Activated CD8-positive, alpha-beta memory T cell treated with anti-CD3 and anti-CD28 coated beads for 48 hours (primary cell): ENCODE measurements around the gene SIGLEC12.
"Not testable (repeated sequence)": the region's sequence is repeated elsewhere in the genome, so short reads cannot be mapped to it uniquely, and the experiment has no call there.

Experiments used
- DNase-seq, 3 experiments: peaks; one replicate each; pipeline ENCODE4 v3.0.0-alpha.2; 2020; ENCODE audit warnings: low read depth in 2 of 3, low spot score in 2 of 3

SIGLEC12 gene

DNA sequence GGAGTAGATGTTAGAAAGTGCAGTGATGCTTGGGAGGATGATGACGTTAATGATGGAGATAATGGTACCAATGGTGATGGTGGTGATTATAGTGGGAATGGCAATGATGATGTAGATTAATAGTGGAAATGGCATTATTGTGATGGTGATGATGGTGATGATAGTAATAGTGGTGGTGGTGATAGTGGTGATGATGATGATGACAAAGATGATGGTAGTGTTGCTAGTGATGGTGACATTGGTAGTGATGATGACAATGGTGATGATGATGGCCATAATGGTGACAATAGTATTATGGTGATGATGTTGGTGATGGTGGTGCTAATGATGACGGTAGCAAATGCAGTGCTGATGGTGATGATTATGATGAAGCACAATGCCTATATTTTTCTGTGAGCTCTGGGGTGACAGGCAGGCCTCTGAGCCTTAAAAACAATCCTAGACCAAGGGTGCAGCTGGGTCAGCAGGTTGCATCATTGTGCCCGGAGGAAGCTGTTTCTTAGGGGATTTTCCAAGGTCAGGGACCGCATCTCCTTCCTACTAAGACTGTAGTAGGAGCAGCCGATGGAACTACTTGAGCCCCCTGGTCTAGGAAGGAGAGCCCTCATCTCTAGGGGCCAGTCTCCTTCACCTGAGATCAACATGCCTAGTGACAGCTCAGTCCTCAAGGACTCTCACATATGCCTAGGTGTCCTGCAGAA, 15.5 kb downstream of the SIGLEC12 start:
- DNase-seq, result no peak

DNA sequence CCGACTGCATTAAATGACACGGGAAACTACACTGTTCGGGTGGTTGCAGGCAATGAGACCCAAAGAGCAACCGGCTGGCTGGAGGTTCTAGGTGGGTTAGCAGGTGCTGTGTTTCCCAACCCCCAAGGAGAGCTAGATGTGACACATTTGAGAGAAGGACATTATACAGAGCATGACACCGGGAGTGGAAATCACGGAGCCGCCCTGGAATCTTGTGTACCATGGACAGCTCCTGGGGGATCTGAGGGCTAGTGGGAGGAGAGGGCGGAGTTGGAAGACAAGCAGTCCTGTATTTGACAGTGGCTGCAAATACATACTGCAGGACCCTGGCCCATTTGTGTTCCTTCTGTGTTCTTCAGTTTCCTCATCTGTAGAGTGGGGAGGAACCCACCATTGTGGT, 21.0 kb downstream of the SIGLEC12 start:
- DNase-seq, result no peak

DNA sequence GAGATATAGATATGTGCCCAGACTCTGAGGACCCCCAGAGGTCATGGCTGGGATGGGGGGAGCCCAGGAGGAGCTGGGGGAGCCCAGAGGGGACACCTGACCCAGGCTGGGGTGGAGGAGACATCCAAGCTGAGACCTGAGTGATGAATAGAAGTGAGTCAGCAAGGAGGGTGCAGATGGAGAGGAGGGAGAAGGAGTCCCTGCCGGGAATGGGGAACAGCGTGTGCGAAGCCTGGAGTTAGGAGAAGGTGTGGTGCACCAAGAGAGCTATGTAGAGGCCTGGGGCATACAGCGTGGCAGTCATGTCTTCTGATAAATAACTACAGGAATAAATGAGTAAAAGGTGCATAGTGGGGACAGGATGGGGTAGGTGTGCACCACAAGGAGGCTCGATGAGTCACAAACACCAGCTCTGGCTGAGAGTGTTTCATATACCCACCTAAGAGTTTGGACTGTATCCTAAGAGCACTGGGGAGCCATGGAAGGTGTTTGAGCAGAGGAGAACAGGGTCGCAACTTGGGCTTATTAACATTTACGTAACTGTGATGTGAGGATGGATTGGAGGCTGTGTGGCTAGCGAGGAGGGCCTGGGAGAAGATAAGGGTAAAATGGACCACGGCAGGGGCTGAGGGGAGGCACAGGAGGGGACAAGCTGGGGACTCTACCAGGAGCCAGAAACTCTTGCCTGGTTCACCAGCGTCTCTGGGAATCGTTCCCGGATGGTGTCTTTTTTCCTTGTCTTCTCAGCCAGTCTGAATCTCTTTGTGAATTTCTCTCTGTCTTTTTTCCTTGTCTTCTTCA, 21.9 kb downstream of the SIGLEC12 start:
- no peak for DNase-seq

DNA sequence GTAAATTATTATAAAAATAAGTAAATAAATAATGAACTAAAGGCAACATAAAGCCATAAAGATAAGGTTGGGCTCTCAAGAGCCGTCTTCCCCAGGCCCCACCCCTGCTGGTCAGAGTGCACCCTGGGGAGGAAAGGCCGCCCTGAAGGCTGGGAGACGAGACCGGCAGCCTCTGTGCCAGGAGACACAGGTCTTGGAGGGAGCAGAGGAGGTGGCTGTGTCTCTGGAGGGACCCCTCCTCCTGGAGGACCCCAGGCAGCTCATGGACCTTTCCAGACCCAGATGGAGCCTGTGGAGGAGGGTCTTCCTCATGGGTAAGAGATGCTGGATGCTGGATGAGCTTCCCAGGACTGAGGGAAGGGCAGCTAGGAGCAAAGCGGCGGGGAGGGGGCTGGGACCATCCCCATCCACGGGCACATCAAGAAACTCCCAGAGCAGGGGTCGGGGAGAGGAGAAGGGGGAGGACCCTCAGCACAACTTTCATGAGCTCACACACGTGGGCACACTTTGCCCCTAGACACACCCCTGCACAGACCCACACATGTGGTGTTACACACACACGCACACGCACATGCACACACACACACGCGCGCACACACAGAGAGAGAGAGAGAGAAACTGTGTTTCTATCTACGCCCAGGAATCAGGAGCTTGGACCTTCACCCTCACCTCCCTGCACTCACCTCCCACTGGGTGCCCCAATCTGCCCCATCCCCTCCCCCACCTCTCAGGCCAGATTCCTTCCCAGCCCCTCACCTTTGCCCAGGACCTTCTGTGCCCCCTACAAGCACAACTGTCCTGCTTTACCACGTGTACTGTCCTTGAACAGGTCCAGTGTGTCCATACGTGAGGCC, 23.0 kb downstream of the SIGLEC12 start, which contains the start of gene CEACAM18:
Gene CEACAM18, plus strand, starts transcription at position 159 of the 854 bp plus-strand sequence.
- DNase-seq, result no peak

DNA sequence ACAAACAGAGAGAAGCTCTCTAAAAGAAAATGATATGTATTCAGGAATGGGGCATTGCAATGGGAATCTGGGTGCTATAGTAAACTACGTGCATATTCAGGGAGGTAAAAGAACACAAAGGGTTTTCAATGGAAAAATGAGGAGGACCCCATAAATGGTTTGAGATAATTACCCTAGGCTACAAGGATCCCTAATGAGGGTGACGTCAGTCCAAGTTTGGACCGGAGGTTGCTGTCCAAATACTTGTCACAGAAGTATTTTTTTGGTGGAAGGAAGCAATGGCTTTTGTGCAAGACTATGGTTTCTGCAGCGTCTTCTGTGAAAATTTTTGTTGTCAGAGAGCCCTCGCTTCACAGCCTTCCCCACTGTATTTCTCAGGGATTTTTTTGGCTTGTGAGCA, 24.3 kb downstream of the SIGLEC12 start:
- no peak for DNase-seq

DNA sequence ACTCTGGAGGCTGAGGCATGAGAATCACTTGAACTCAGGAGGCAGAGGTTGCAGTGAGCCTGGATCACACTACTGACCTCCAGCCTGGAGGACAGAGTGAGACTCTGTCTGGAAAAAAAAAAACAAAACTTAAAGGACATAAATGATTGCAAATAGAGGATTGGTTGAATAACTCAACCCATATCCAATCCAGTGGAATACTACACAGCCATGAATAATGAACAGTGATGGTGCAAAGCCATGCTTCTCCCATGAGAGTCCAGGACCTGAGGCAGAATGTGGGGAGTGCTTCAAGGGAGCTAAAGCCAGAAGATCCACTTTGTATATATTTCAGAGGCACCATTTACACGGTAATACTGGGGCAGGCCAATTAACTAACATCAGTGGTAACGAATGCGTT, 25.4 kb downstream of the SIGLEC12 start:
- DNase-seq, result no peak

DNA sequence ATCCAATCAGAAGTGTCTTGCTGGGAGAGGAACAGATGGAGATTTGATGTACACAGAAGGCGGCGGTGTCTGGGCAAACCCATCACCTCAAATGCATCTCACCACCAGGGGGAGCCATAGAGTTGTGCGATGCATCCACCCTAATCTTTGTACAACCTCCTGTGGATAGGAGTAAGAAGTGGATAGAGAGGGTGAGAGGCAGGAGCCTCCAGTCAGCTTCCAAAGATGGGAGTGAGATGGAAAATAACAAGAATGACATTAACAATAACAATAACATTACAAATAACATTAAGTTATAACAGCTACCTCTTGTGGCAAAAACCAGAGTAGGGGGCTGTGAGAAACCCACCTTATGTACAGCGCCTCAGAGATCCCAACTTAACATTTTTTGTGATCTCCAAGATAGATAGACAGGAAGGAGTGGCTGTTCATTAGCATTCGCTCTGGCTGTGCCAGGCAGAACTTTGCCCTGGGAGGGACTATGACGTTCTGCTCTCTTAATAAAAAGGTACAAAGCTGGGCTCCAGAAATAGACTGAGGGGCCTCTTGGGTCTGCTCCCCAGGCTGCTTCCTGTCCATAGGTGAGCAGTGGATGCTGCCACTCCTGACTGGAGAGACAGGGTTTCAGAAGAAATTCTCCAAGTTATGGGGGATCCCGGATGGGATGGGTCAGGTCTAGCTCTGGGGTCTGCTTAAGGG, 28.4 kb downstream of the SIGLEC12 start:
- peak; percentile 54 to 98 (median 89) for DNase-seq

DNA sequence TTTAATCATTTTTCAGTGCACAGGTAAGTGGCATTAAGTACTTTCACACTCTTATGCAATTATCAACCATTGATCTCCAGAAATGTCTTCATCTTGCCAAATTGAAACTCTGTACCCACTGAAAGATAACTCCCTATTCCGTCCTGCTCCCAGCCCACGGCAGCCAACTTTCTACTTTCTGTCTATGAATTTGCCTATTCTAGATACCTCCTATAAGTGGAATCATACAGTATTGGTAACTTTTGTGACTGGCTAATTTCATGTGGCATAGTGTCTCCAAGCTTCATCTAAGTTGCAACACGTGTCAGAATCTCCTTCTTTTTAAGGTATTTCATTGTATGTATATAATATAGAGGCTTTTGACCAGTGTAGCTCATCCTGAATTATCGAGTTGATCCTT, 29.0 kb downstream of the SIGLEC12 start:
- DNase-seq, result no peak

DNA sequence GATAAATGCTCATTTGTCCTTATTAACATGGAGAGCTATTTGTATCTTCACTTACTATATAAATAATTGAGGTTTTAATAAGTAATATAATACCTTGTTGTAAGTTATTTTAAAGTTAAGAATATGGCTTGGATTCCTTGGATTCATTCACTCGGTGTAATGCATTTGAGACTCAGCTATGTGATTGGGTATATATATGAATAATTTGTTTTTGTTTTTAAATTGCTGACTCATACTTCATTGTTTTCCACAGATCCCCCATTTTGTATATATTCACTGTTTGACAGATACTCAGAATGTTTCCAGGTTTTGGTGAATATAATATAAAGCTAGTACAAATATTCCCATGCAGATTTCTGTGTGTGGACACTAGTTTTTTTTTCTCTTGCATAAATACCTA, 30.1 kb downstream of the SIGLEC12 start:
- no peak for DNase-seq

DNA sequence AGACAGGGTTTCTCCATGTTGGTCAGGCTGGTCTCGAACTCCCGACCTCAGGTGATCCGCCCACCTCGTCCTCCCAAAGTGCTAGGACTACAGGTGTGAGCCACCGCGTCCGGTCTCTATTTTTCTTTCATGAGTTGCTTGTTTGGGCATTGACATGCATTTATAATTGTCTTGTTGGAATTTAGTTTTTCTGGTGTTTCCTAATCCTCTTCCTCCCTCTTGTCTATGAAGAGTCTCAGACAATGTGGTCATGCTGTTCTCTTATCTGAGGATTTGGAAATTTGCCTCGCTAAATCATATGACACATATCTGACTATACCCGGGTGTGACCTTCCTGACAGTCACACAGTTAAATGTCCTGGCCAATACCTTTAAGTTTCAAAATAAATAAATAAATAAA, 30.6 kb downstream of the SIGLEC12 start:
- no peak for DNase-seq

DNA sequence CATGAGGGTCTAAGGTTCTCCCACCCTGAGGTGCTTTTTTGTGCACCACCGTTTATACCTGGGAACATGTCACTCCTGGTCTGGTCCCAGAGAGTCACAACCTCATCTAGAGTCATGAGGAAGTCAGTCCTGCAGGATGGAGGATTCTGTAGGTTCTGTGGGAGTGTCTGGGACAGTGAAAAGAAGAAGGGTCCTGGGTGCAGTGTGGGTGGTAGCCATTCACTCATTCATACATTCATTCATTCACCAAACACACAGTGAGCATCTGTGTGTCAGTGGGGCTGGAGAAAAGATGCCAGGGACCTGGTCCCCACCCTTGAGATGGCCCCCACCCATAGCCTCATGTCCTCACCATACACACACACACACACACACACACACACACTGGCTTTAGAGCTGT, 32.0 kb downstream of the SIGLEC12 start:
- DNase-seq, result no peak

DNA sequence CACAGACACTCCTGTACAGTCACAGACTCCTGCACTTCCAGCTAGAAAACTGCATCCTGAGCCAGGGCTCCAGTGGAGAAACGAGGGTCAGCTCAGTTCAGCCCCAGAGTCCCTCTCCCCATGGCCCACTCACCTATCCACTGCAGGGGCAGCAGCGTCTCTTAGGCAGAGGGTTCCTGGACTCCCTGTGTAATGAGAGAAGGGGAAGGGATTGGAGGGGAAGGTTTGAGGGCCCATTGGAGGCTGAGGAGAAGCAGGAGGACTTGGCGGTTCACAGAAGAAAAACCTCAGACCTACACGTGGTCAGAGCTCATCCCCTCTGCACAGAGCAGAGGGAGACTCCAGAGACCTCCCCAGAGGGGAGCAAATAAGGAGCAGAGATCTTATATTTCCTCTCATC, 32.4 kb downstream of the SIGLEC12 start:
- no peak for DNase-seq

DNA sequence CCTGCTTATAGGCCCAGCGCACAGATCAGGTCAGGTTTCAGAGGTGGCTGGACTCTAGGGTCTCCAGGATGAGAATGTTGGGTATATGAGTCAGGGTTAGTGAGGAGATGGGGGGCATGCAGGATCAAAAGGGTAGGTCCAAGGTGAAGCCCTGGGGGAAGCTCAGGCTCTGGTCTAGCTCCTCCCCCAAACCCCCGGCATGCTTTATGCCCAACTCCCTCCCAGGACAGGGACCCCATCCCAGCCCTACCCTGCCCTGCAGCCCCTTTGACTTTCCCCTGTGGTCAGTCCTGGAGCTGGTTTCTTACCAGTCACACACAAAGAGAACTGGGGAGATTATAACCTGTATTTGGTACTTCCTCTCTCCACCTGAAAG, 33.1 kb downstream of the SIGLEC12 start:
- no peak for DNase-seq

DNA sequence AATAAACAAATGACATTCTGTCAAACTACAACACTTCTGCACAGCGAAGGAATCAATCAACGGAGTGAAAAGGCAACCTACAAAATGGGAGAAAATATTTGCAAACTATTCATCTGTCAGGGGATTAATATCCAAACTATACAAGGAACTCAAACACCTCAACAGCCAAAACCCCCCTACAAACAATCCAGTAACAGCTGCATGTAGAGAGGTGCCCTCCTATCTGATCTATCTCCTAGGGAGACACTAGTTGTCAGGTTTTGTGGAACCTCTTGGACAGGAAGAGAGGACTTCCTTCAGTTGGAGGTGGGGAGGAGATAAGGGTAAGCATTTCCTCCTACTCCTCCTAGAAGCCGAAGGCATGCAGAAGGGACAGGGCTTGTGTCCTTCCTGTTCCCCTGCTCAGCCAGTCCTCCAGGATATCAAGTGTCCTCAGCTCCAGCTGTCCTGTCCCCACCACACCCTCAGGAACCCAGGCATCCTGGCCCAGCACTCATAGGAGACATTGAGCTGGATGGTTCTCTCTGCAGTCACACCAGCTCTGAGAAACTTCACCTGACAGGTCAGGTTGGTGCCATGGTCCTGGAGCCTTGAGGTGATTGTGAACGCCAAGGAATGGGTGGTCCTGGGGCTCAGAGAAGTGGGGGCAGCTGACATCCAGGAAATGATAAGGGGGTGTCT, 33.6 kb downstream of the SIGLEC12 start:
- no peak for DNase-seq

DNA sequence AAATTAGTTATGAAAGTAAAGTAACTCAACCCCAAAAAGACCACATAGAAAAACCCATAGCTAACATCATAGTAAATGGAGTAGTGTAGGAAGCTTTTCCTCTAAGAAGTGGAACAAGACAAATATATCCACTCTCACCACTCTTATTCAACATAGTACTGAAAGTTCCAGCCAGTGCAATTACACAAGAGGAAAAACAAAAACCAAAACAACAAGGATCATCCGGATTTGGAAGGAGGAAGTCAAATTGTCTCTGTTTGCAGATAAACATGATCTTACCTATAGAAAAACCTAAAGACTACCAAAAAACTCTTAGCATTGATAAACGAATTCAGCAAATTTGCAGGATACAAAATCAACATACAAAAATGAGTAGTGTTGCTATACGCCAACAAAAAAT, 34.9 kb downstream of the SIGLEC12 start:
- DNase-seq, result no peak

DNA sequence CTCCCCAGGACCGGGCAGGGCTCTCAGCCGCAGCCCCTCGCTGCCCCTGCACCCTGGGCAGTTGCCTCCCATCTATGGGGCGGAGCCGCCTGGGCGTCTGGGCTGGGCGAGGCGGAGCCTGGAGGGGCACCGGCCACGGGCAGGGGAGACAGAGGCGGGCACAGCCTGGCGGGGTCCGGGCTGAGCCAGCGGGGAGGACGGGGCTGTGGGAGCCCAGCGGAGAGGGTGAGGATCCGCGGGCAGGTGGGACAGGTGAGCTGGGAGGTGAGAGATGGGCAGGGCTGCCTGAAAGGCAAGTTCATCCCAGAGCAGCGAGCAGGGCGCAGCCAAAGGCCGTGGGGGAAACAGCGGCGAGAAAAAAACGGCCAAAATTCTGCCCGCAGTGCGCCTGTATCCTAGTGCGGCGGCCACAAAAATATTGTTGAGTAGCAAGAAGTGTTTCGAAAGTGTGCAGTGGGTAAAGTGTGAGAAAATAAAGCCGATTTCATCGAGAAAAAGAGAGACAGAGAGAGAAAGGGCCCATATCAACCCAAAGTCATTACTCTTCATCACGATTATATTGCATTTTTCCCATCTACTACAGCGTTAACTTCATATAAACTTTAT, 37.5 kb downstream of the SIGLEC12 start:
- DNase-seq, result not testable (repeated sequence)

DNA sequence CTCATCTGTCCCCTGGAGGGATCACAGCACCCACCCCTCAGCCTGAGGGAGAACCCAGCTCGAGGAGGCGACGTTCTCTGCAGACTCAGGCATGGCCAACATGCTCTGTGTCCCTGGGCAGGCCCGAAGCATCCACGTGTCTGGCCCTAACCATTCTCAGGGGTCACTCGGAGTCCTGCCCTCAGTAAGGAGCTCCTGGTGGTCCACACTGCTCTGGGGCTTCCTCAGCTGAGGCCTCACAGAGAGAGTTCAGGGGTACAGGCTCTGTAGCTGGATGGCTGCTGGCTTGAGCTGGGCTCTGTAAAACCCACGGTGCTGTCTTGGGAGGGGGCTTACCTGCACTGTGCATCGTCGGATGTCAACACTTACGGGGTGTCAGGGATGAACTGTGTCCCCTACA, 38.9 kb downstream of the SIGLEC12 start:
- DNase-seq, result no peak

DNA sequence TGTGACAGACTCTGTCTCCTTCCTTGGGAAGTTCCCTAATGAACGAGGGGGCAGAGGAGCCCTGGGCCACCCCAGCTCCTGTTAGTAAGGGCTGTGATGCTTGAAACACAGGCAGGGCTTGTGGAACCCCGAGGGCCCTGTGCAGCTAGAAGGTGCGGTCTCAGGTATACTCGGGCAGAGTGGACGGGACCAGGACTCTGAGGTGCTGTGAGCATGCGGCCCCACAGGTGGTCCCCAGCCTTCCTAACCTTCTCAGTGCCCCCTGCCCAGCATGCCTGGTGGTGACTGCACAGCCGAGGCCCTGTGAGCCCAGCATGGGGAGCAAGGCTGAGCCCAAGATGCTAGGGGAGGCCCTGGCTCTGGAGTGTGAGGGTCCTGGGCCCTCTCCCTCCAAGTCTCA, 39.3 kb downstream of the SIGLEC12 start:
- no peak for DNase-seq

DNA sequence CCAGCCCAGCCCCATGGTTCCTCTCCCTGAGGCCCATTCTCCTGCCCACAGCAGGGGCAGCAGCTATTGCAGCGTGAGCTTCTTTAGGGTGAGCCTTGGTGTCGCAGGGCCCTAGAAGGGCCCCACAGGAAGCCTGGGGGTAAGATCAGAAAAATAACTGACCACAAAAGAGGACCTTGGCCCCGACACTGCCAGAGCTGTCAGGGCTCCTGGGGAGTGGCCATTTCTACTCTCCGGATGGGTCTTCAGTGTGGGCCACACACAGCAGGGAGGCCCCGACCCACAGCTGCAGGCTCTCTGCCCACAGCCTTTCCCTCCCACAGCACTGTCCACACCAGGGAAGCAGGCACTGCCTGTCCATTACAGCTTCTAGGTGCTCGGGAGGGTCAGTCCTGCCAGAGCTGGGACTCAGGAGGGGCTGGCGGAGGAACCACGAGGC, 39.9 kb downstream of the SIGLEC12 start:
- no peak for DNase-seq
